ENCODE data around the gene PDCD7.
A peak's percentile ranks its signal among the peaks of the same experiment; 100 is the strongest.
"Not testable (repeated sequence)": the region's sequence is repeated elsewhere in the genome, so short reads cannot be mapped to it uniquely, and the experiment has no call there.

The PDCD7 gene

GRCh38 chr15:65133548-65134200 lies at the start of gene PDCD7:
PDCD7 (minus strand) TSS chr15:65133808; CDS start chr15:65133781, 27 bp downstream.
- Mint-ChIP-seq H3K4me3 (peak within 1 kb of the TSS; percentile 95 to 97), H3K4me1 (peaks cover 39% of the 10 kb centered on the region), H3K27me3 (no peaks in the 10 kb centered on the region), H3K27ac (peak within 1 kb of the TSS; percentile 88 to 98), H3K9me3 (peaks cover 8 to 11% of the 10 kb centered on the region in 2 donors)
- ATAC-seq (peak; percentile 99), DNase-seq (peak; percentile 75 to 82)

GRCh38 chr15:65182538-65182937 lies 48.9 kb upstream of the PDCD7 start:
- H3K27ac Mint-ChIP-seq, result peak overlapping the region in 1 of 2 donors; percentile 34
- peak overlapping the region; percentile 83 to 86 for H3K4me3 Mint-ChIP-seq
- peaks cover 35% of the 10 kb centered on the region for H3K4me1 Mint-ChIP-seq
- DNase-seq, result no peak
- no peak for ATAC-seq
- no peaks in the 10 kb centered on the region for H3K9me3 Mint-ChIP-seq
- no peaks in the 10 kb centered on the region for H3K27me3 Mint-ChIP-seq

- H3K27ac Mint-ChIP-seq, result peak overlapping the region in 1 of 2 donors; percentile 83
- H3K27me3 Mint-ChIP-seq, DNase-seq, ATAC-seq, H3K9me3 Mint-ChIP-seq: not testable (repeated sequence)
- peak overlapping the region; percentile 40 to 54 for H3K4me3 Mint-ChIP-seq
- peaks cover 35% of the 10 kb centered on the region for H3K4me1 Mint-ChIP-seq
Observed at GRCh38 chr15:65181582-65182353, 48.2 kb upstream of the PDCD7 start.

GRCh38 chr15:65180167-65180566 lies 46.6 kb upstream of the PDCD7 start:
- H3K4me1 Mint-ChIP-seq, result peaks cover 28% of the 10 kb centered on the region
- no peaks in the 10 kb centered on the region for H3K27me3 Mint-ChIP-seq
- no peak overlapping the region for H3K4me3 Mint-ChIP-seq
- ATAC-seq (no peak), DNase-seq (no peak)
- H3K27ac Mint-ChIP-seq, result peak overlapping the region in 1 of 2 donors; percentile 46
- no peaks in the 10 kb centered on the region for H3K9me3 Mint-ChIP-seq

- ATAC-seq, result no peak
- Mint-ChIP-seq H3K4me3 (no peak overlapping the region), H3K27me3 (no peaks in the 10 kb centered on the region), H3K4me1 (peaks cover 20% of the 10 kb centered on the region), H3K9me3 (no peaks in the 10 kb centered on the region), H3K27ac (no peak overlapping the region)
- DNase-seq, result no peak
Observed at GRCh38 chr15:65177901-65178300, 44.3 kb upstream of the PDCD7 start.

GRCh38 chr15:65176056-65176455 lies 42.4 kb upstream of the PDCD7 start:
- H3K27ac Mint-ChIP-seq, result peak overlapping the region in 1 of 2 donors; percentile 17
- no peak for ATAC-seq

GRCh38 chr15:65175511-65175910 lies 41.9 kb upstream of the PDCD7 start:
- no peaks in the 10 kb centered on the region for H3K27me3 Mint-ChIP-seq
- no peak for ATAC-seq
- no peak overlapping the region for H3K4me3 Mint-ChIP-seq
- H3K27ac Mint-ChIP-seq, result no peak overlapping the region
- H3K9me3 Mint-ChIP-seq, result no peaks in the 10 kb centered on the region
- H3K4me1 Mint-ChIP-seq, result no peaks in the 10 kb centered on the region
- no peak for DNase-seq

More at GRCh38 chr15:65176056-65176455, 42.4 kb upstream of the PDCD7 start:
- H3K9me3 Mint-ChIP-seq, result no peaks in the 10 kb centered on the region
- H3K4me1 Mint-ChIP-seq, result peaks cover 3% of the 10 kb centered on the region
- H3K27me3 Mint-ChIP-seq, result no peaks in the 10 kb centered on the region
- no peak for DNase-seq
- H3K4me3 Mint-ChIP-seq, result no peak overlapping the region

GRCh38 chr15:65174509-65174908 lies 40.9 kb upstream of the PDCD7 start:
- Mint-ChIP-seq H3K27ac (no peak overlapping the region), H3K4me1 (no peaks in the 10 kb centered on the region), H3K9me3 (no peaks in the 10 kb centered on the region), H3K27me3 (no peaks in the 10 kb centered on the region), H3K4me3 (no peak overlapping the region)
- ATAC-seq, result no peak
- no peak for DNase-seq

- no peak overlapping the region for H3K4me3 Mint-ChIP-seq
- DNase-seq (no peak), ATAC-seq (no peak)
- no peaks in the 10 kb centered on the region for H3K4me1 Mint-ChIP-seq
- no peaks in the 10 kb centered on the region for H3K9me3 Mint-ChIP-seq
- H3K27ac Mint-ChIP-seq, result peak overlapping the region in 1 of 2 donors; percentile 71
- no peaks in the 10 kb centered on the region for H3K27me3 Mint-ChIP-seq
Observed at GRCh38 chr15:65172531-65172930, 38.9 kb upstream of the PDCD7 start.

- DNase-seq (no peak), ATAC-seq (no peak)
- H3K4me3 Mint-ChIP-seq, result no peak overlapping the region
- no peaks in the 10 kb centered on the region for H3K4me1 Mint-ChIP-seq
- H3K9me3 Mint-ChIP-seq, result no peaks in the 10 kb centered on the region
- no peaks in the 10 kb centered on the region for H3K27me3 Mint-ChIP-seq
- H3K27ac Mint-ChIP-seq, result no peak overlapping the region
Observed at GRCh38 chr15:65171428-65171827, 37.8 kb upstream of the PDCD7 start.

GRCh38 chr15:65165875-65166274 lies 32.3 kb upstream of the PDCD7 start:
- Mint-ChIP-seq H3K4me3 (no peak overlapping the region), H3K27me3 (no peaks in the 10 kb centered on the region), H3K9me3 (no peaks in the 10 kb centered on the region), H3K4me1 (peaks cover 5% of the 10 kb centered on the region), H3K27ac (peak overlapping the region in 1 of 2 donors; percentile 12)
- DNase-seq (no peak), ATAC-seq (no peak)

GRCh38 chr15:65164139-65164538 lies 30.5 kb upstream of the PDCD7 start:
- no peaks in the 10 kb centered on the region for H3K9me3 Mint-ChIP-seq
- no peaks in the 10 kb centered on the region for H3K27me3 Mint-ChIP-seq
- H3K27ac Mint-ChIP-seq, result no peak overlapping the region
- no peak overlapping the region for H3K4me3 Mint-ChIP-seq
- ATAC-seq, result no peak
- no peak for DNase-seq
- H3K4me1 Mint-ChIP-seq, result peaks cover 5% of the 10 kb centered on the region

- DNase-seq, result no peak
- Mint-ChIP-seq H3K27ac (no peak overlapping the region), H3K4me1 (peaks cover 5% of the 10 kb centered on the region), H3K27me3 (no peaks in the 10 kb centered on the region), H3K9me3 (no peaks in the 10 kb centered on the region), H3K4me3 (no peak overlapping the region)
- ATAC-seq, result no peak
Observed at GRCh38 chr15:65163041-65163440, 29.4 kb upstream of the PDCD7 start.

- Mint-ChIP-seq H3K27ac (no peak overlapping the region), H3K9me3 (no peaks in the 10 kb centered on the region), H3K27me3 (no peaks in the 10 kb centered on the region), H3K4me1 (no peaks in the 10 kb centered on the region), H3K4me3 (no peak overlapping the region)
- no peak for DNase-seq
- ATAC-seq, result no peak
Observed at GRCh38 chr15:65156692-65157091, 23.1 kb upstream of the PDCD7 start.

GRCh38 chr15:65154720-65155119 lies 21.1 kb upstream of the PDCD7 start:
- ATAC-seq, result no peak
- DNase-seq, result no peak
- Mint-ChIP-seq H3K4me1 (no peaks in the 10 kb centered on the region), H3K27me3 (no peaks in the 10 kb centered on the region), H3K27ac (no peak overlapping the region), H3K9me3 (no peaks in the 10 kb centered on the region), H3K4me3 (no peak overlapping the region)

- H3K27me3 Mint-ChIP-seq, result no peaks in the 10 kb centered on the region
- H3K4me1 Mint-ChIP-seq, result no peaks in the 10 kb centered on the region
- no peak for DNase-seq
- no peaks in the 10 kb centered on the region for H3K9me3 Mint-ChIP-seq
- no peak overlapping the region for H3K4me3 Mint-ChIP-seq
- H3K27ac Mint-ChIP-seq, result no peak overlapping the region
- no peak for ATAC-seq
Observed at GRCh38 chr15:65147902-65148301, 14.3 kb upstream of the PDCD7 start.
